ENCODE measurements around the gene SZT2. TPM values are rescaled to one million over a fixed set of nuclear protein-coding genes. Genes with fewer than 3 reads are reported as not detected.
A peak's percentile ranks its signal among the peaks of the same experiment; 100 is the strongest.

SZT2 gene
- total and polyA plus RNA-seq, 2 donors: 8.8 to 19.9 TPM

- Histone ChIP-seq H3K36me3 (ENCODE audit: control insufficient read depth in 2 of 2, insufficient read depth in 2 of 2, low read length in 1 of 2) (no peaks in the 10 kb centered on the region), H3K4me1 (ENCODE audit: control insufficient read depth in 2 of 2, insufficient read depth in 2 of 2, low read length in 2 of 2) (peaks cover 0 to 10% of the 10 kb centered on the region in 2 donors), H3K9me3 (ENCODE audit: control insufficient read depth in 2 of 2, insufficient read depth in 1 of 2, low read length in 1 of 2) (no peaks in the 10 kb centered on the region), H3K4me3 (ENCODE audit: low read length in 2 of 2) (peak overlapping the region in 1 of 2 donors; percentile 49), H3K27me3 (ENCODE audit: control insufficient read depth in 2 of 2, insufficient read depth in 1 of 2, low read length in 1 of 2) (peaks cover 0 to 5% of the 10 kb centered on the region in 2 donors), H3K27ac (ENCODE audit: low read depth in 1 of 2, low read length in 1 of 2) (peak overlapping the region in 1 of 2 donors; percentile 74)
- no peak for DNase-seq (ENCODE audit: low read depth in 6 of 9, low spot score in 9 of 9)
- WGBS: 90% methylated on average over 11 of the region's 11 CpGs
These were observed 39.9 kb upstream of the SZT2 start for GRCh38 chr1:43349594-43350306.

GRCh38 chr1:43350976-43351375 is 38.7 kb upstream of the SZT2 start:
- no peak for DNase-seq (ENCODE audit: low read depth in 6 of 9, low spot score in 9 of 9)
- H3K4me1 ChIP-seq (ENCODE audit: control insufficient read depth in 2 of 2, insufficient read depth in 2 of 2, low read length in 2 of 2): peaks cover 0 to 10% of the 10 kb centered on the region in 2 donors
- WGBS: 94% methylated on average over 1 of the region's 1 CpG
- H3K27ac ChIP-seq (ENCODE audit: low read depth in 1 of 2, low read length in 1 of 2): no peak overlapping the region
- H3K9me3 ChIP-seq (ENCODE audit: control insufficient read depth in 2 of 2, insufficient read depth in 1 of 2, low read length in 1 of 2): no peaks in the 10 kb centered on the region
- H3K27me3 ChIP-seq (ENCODE audit: control insufficient read depth in 2 of 2, insufficient read depth in 1 of 2, low read length in 1 of 2): peaks cover 0 to 5% of the 10 kb centered on the region in 2 donors
- no peak overlapping the region for H3K4me3 ChIP-seq (ENCODE audit: low read length in 2 of 2)
- no peaks in the 10 kb centered on the region for H3K36me3 ChIP-seq (ENCODE audit: control insufficient read depth in 2 of 2, insufficient read depth in 2 of 2, low read length in 1 of 2)

DNA sequence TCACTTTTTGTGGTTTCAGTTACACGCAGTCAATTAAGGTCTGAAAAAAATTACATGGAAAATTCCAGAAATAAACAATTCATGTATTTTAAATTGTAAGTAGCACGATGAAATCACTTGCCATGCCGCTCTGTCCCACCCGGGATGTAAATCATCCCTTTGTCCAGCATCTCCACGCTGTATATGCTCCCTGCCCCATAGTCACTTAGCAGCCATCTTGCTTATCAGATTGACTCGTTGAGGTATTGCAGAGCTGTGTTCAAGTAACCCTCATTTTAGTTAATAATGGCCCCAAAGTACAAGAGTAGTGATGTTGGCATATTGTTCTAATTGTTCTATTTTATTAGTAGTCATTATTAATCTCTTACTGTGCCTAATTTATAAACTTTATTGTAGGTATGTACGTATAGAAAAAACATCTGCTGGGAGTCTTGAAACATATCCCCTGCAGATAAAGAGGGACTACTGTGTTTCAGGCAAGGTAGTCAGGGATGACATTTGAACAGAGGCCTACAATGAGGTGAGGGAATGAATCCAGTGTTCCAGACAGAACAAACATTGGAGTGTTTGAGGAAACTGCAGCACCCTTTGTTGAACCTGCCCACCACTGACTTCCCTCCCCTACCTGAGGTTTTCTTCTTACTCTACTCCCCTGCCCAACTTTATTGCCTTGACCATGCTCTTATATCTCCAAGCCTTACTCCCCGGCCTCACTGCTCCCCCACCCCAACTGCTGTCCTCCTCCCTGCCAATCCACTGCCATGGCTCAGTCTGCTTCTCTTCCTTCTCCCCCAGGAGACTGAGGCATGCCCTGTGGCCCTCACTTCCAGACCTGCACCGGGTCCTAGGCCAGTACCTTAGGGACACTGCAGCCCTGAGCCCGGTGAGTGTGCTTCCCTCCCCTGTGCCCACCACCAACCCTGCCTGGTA is 38.0 kb upstream of the SZT2 start:
- Histone ChIP-seq H3K27me3 (ENCODE audit: control insufficient read depth in 2 of 2, insufficient read depth in 1 of 2, low read length in 1 of 2) (peaks cover 0 to 5% of the 10 kb centered on the region in 2 donors), H3K4me3 (ENCODE audit: low read length in 2 of 2) (no peak overlapping the region), H3K36me3 (ENCODE audit: control insufficient read depth in 2 of 2, insufficient read depth in 2 of 2, low read length in 1 of 2) (no peaks in the 10 kb centered on the region), H3K9me3 (ENCODE audit: control insufficient read depth in 2 of 2, insufficient read depth in 1 of 2, low read length in 1 of 2) (no peaks in the 10 kb centered on the region), H3K27ac (ENCODE audit: low read depth in 1 of 2, low read length in 1 of 2) (no peak overlapping the region), H3K4me1 (ENCODE audit: control insufficient read depth in 2 of 2, insufficient read depth in 2 of 2, low read length in 2 of 2) (peaks cover 0 to 10% of the 10 kb centered on the region in 2 donors)
- DNase-seq (ENCODE audit: low read depth in 6 of 9, low spot score in 9 of 9): no peak
- 93% methylated on average over 10 of the region's 10 CpGs for WGBS

- no peaks in the 10 kb centered on the region for H3K9me3 ChIP-seq (ENCODE audit: control insufficient read depth in 2 of 2, insufficient read depth in 1 of 2, low read length in 1 of 2)
- no peaks in the 10 kb centered on the region for H3K36me3 ChIP-seq (ENCODE audit: control insufficient read depth in 2 of 2, insufficient read depth in 2 of 2, low read length in 1 of 2)
- H3K27ac ChIP-seq (ENCODE audit: low read depth in 1 of 2, low read length in 1 of 2): no peak overlapping the region
- H3K27me3 ChIP-seq (ENCODE audit: control insufficient read depth in 2 of 2, insufficient read depth in 1 of 2, low read length in 1 of 2): peaks cover 0 to 5% of the 10 kb centered on the region in 2 donors
- H3K4me3 ChIP-seq (ENCODE audit: low read length in 2 of 2): no peak overlapping the region
- DNase-seq (ENCODE audit: low read depth in 6 of 9, low spot score in 9 of 9): no peak
- WGBS: 97% methylated on average over 2 of the region's 2 CpGs
- H3K4me1 ChIP-seq (ENCODE audit: control insufficient read depth in 2 of 2, insufficient read depth in 2 of 2, low read length in 2 of 2): peaks cover 0 to 10% of the 10 kb centered on the region in 2 donors
These were observed 37.4 kb upstream of the SZT2 start for GRCh38 chr1:43352351-43352705.

DNA sequence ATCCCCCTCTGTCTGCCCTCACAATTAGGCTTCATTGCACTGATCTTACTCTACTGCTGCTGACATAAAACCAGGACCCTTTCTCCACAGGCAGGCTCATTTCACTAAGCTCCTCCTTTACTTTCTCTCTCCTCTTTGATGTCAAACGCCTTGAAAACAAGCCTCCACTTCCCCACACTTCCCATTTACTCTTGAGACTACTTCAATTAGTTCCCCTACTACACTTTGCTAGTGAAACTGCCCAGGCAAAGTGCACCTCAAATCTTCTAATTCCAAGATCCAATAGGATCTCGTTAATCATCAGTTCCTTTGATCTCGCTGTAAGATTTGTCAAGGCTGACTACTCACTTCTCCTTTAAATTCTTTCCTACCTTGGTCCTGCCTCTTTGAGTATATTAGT is 36.8 kb upstream of the SZT2 start:
- WGBS: 64% methylated on average over 3 of the region's 3 CpGs

DNA sequence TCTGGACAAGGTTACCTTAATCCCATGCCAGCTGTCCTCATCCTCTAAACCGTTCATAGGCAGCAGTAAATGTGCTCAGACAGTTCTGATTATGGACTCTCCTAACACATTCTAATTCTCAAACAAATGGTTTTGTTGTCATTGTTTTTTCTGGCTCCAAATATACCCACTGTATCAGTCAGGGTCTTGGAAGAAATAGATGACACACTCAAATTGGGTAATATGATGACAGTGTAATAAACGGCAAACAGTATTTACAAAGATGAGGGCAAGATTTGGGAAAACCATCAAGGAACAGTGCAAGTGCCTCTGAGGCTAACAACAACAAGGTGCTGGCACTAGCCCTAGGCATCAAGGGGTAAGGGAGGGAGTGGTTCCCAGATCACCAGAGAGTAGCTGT is 35.2 kb upstream of the SZT2 start:
- Histone ChIP-seq H3K27ac (ENCODE audit: low read depth in 1 of 2, low read length in 1 of 2) (no peak overlapping the region), H3K9me3 (ENCODE audit: control insufficient read depth in 2 of 2, insufficient read depth in 1 of 2, low read length in 1 of 2) (no peaks in the 10 kb centered on the region), H3K27me3 (ENCODE audit: control insufficient read depth in 2 of 2, insufficient read depth in 1 of 2, low read length in 1 of 2) (no peaks in the 10 kb centered on the region), H3K4me3 (ENCODE audit: low read length in 2 of 2) (no peak overlapping the region), H3K36me3 (ENCODE audit: control insufficient read depth in 2 of 2, insufficient read depth in 2 of 2, low read length in 1 of 2) (no peaks in the 10 kb centered on the region), H3K4me1 (ENCODE audit: control insufficient read depth in 2 of 2, insufficient read depth in 2 of 2, low read length in 2 of 2) (peaks cover 9 to 19% of the 10 kb centered on the region in 2 donors)
- 94% methylated on average over 2 of the region's 2 CpGs for WGBS
- DNase-seq (ENCODE audit: low read depth in 6 of 9, low spot score in 9 of 9): no peak

More for the DNA sequence above, 36.8 kb upstream of the SZT2 start:
- H3K4me3 ChIP-seq (ENCODE audit: low read length in 2 of 2): no peak overlapping the region
- no peak overlapping the region for H3K27ac ChIP-seq (ENCODE audit: low read depth in 1 of 2, low read length in 1 of 2)
- H3K27me3 ChIP-seq (ENCODE audit: control insufficient read depth in 2 of 2, insufficient read depth in 1 of 2, low read length in 1 of 2): peaks cover 0 to 5% of the 10 kb centered on the region in 2 donors
- H3K36me3 ChIP-seq (ENCODE audit: control insufficient read depth in 2 of 2, insufficient read depth in 2 of 2, low read length in 1 of 2): no peaks in the 10 kb centered on the region
- no peaks in the 10 kb centered on the region for H3K9me3 ChIP-seq (ENCODE audit: control insufficient read depth in 2 of 2, insufficient read depth in 1 of 2, low read length in 1 of 2)
- peak in 4 of 9 donors; percentile 7 to 47 (median 26) for DNase-seq (ENCODE audit: low read depth in 6 of 9, low spot score in 9 of 9)
- H3K4me1 ChIP-seq (ENCODE audit: control insufficient read depth in 2 of 2, insufficient read depth in 2 of 2, low read length in 2 of 2): peaks cover 2 to 11% of the 10 kb centered on the region in 2 donors

GRCh38 chr1:43354936-43355335 is 34.8 kb upstream of the SZT2 start:
- WGBS: 89% methylated on average over 2 of the region's 2 CpGs
- Histone ChIP-seq H3K27ac (ENCODE audit: low read depth in 1 of 2, low read length in 1 of 2) (no peak overlapping the region), H3K36me3 (ENCODE audit: control insufficient read depth in 2 of 2, insufficient read depth in 2 of 2, low read length in 1 of 2) (peaks cover 0 to under 1% of the 10 kb centered on the region in 2 donors), H3K4me1 (ENCODE audit: control insufficient read depth in 2 of 2, insufficient read depth in 2 of 2, low read length in 2 of 2) (peaks cover 13 to 23% of the 10 kb centered on the region in 2 donors), H3K9me3 (ENCODE audit: control insufficient read depth in 2 of 2, insufficient read depth in 1 of 2, low read length in 1 of 2) (no peaks in the 10 kb centered on the region), H3K27me3 (ENCODE audit: control insufficient read depth in 2 of 2, insufficient read depth in 1 of 2, low read length in 1 of 2) (no peaks in the 10 kb centered on the region), H3K4me3 (ENCODE audit: low read length in 2 of 2) (no peak overlapping the region)
- DNase-seq (ENCODE audit: low read depth in 6 of 9, low spot score in 9 of 9): no peak

DNA sequence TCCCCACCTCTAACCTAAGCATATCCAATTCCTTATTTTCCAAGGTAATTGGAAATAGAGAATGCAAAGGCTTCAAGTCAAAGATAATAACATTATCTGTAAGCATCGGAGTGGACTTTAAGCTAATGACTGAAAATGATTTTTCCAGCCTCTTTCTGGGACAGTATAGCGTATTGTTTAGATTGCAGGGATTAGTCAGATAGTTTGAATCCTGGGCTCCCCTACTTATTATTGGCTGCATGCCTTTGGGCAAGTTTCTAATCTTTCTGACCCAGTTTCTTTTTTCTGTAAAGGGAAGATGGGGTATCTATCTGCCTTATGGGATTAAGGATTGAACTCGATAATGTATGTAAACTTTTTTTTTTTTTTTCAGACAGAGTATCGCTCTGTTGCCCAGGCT is 32.4 kb upstream of the SZT2 start:
- no peak overlapping the region for H3K4me3 ChIP-seq (ENCODE audit: low read length in 2 of 2)
- 97% methylated on average over 4 of the region's 4 CpGs for WGBS
- DNase-seq (ENCODE audit: low read depth in 6 of 9, low spot score in 9 of 9): no peak
- no peak overlapping the region for H3K27ac ChIP-seq (ENCODE audit: low read depth in 1 of 2, low read length in 1 of 2)
- H3K36me3 ChIP-seq (ENCODE audit: control insufficient read depth in 2 of 2, insufficient read depth in 2 of 2, low read length in 1 of 2): peaks cover 15 to 23% of the 10 kb centered on the region in 2 donors
- H3K4me1 ChIP-seq (ENCODE audit: control insufficient read depth in 2 of 2, insufficient read depth in 2 of 2, low read length in 2 of 2): peaks cover 19 to 36% of the 10 kb centered on the region in 2 donors
- H3K9me3 ChIP-seq (ENCODE audit: control insufficient read depth in 2 of 2, insufficient read depth in 1 of 2, low read length in 1 of 2): no peaks in the 10 kb centered on the region
- no peaks in the 10 kb centered on the region for H3K27me3 ChIP-seq (ENCODE audit: control insufficient read depth in 2 of 2, insufficient read depth in 1 of 2, low read length in 1 of 2)
